Ishikawa (cell line): Measurements from ENCODE around the gene PLCG1.

Experiments
- CEBPB ChIP-seq: IDR thresholded peaks from 2 replicates; pipeline ENCODE4 v1.6.1; 2012
- CREB1 ChIP-seq: IDR thresholded peaks from 2 replicates; pipeline ENCODE4 v1.6.1; 2012; ENCODE audit warnings: low read depth
- EGR1 ChIP-seq: IDR thresholded peaks from 2 replicates; pipeline ENCODE4 v1.6.1; 2012
- MAX ChIP-seq: IDR thresholded peaks from 2 replicates; pipeline ENCODE4 v1.6.1; 2012
- NFIC ChIP-seq: IDR thresholded peaks from 2 replicates; pipeline ENCODE4 v1.6.1; 2012
- RAD21 ChIP-seq: IDR thresholded peaks from 2 replicates; pipeline ENCODE4 v1.6.1; 2012; ENCODE audit warnings: low read depth
- TAF1 ChIP-seq: IDR thresholded peaks from 2 replicates; pipeline ENCODE4 v1.6.1; 2012; ENCODE audit warnings: low read depth, mild to moderate bottlenecking
- USF1 ChIP-seq: IDR thresholded peaks from 2 replicates; pipeline ENCODE4 v1.6.1; 2012
- YY1 ChIP-seq: IDR thresholded peaks from 2 replicates; pipeline ENCODE4 v1.6.1; 2012; ENCODE audit warnings: low read depth
- ZBTB7A ChIP-seq: IDR thresholded peaks from 2 replicates; pipeline ENCODE4 v1.6.1; 2012; ENCODE audit warnings: low read depth

DNA sequence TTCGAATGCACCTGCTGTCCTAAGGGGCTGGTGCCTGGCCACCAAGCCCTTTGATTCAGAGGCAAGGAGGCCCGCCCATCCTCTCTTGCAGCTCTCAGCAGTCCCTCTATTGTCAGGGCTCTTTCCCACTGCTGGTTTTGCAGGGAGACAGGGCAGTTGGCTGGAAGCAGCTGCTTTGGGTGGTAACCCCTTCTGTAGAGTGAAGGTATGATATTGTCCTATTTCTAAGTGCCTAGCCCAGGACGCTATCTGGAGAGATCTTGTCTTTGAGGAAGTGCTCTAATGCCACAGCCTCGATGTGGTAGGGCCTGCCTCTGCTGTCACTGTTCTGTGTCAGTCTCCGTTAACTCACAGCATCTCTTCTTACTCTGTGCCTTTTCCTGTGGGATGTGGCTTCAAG lies 5.6 kb downstream of the PLCG1 start:
- no peak for TF ChIP-seq EGR1
- TF ChIP-seq CEBPB, result no peak
- no peak for TF ChIP-seq YY1
- no peak for TF ChIP-seq CREB1
- no peak for TF ChIP-seq MAX
- TF ChIP-seq RAD21, result no peak
- no peak for TF ChIP-seq NFIC
- TF ChIP-seq TAF1, result no peak
- TF ChIP-seq ZBTB7A, result no peak
- no peak for TF ChIP-seq USF1
